Esophagus squamous epithelium (tissue), 4 donors: ENCODE results near the gene ERC2.

Experiments used
- POLR2A ChIP-seq, 4 donors: fragments of 450-650 bp; IDR thresholded peaks; one replicate each; pipeline ENCODE4 v1.6.1; 2017; ENCODE audit warnings: antibody characterized with exemption in 4 of 4, mild to moderate bottlenecking in 4 of 4, moderate library complexity in 3 of 4
- TF ChIP-seq, protein P1 (sequence below), 6 experiments: fragments of 450-650 bp in 4 of 6; fragments of 200-600 bp in 2 of 6; sonication (generic) in 2 of 6; IDR thresholded peaks; one replicate each; pipeline ENCODE4 v1.5.1; 2016 to 2019; ENCODE audit warnings: antibody characterized with exemption in 6 of 6, mild to moderate bottlenecking in 4 of 6, moderate library complexity in 4 of 6

DNA sequence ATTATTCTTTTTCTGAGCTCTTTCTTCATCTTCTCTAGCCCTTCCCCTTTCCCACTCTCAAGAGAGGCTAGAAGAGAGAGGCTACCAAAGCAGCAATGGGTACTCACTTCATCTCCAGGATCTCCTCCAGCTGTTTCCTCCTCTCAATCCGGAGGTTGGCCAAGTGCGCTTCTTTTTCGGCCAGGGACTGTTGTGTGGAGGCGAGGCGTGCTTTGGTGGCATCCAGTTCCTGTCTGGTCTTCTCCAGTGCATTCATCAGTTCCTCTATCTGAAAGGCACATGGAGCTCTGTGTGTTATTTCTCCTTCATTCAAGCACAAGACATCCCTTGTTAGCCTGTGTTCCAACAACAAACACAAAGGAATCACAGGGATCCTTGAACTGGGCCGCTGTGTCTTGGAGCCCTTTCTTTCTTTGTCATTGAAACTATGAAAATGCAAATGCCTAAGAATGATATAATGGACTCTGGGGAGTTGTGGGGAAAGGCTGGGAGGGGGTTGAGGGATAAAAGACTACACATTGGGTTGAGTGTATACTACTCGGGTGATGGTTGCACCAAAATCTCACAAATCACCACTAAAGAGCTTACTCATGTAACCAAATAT is 579.9 kb downstream of the ERC2 start:
- TF ChIP-seq POLR2A (IDR thresholded peaks at IDR 0.05), result no peak
- TF ChIP-seq, protein P1, sequence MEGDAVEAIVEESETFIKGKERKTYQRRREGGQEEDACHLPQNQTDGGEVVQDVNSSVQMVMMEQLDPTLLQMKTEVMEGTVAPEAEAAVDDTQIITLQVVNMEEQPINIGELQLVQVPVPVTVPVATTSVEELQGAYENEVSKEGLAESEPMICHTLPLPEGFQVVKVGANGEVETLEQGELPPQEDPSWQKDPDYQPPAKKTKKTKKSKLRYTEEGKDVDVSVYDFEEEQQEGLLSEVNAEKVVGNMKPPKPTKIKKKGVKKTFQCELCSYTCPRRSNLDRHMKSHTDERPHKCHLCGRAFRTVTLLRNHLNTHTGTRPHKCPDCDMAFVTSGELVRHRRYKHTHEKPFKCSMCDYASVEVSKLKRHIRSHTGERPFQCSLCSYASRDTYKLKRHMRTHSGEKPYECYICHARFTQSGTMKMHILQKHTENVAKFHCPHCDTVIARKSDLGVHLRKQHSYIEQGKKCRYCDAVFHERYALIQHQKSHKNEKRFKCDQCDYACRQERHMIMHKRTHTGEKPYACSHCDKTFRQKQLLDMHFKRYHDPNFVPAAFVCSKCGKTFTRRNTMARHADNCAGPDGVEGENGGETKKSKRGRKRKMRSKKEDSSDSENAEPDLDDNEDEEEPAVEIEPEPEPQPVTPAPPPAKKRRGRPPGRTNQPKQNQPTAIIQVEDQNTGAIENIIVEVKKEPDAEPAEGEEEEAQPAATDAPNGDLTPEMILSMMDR (IDR thresholded peaks at IDR 0.05), result no peak
